Cardiac fibroblast (primary cell): ENCODE results near the gene NR1H2.

Experiments used
- DNase-seq, 2 donors: peaks; one replicate each; pipeline versions ENCODE4 v3.0.0 to v3.0.0-alpha.2; 2010; ENCODE audit warnings: low read depth in 2 of 2
- H3K4me3 ChIP-seq, 2 donors: replicated peaks in 1 of 2; 1 replicate in 1 of 2; 2 replicates in 1 of 2; pipeline ENCODE4 v1.5.1; 2011; ENCODE audit warnings: low read depth in 2 of 2, low read length in 2 of 2, mild to moderate bottlenecking in 2 of 2, moderate library complexity in 1 of 2
- CTCF ChIP-seq: IDR thresholded peaks from one replicate; pipeline ENCODE4 v1.5.1; 2011; ENCODE audit warnings: low read depth, mild to moderate bottlenecking, low read length, inconsistent platforms

The NR1H2 gene

GRCh38 chr19:50427997-50428425 is 51.8 kb downstream of the NR1H2 start:
- peak; percentile 64 to 93 for DNase-seq
- H3K4me3 ChIP-seq = peak overlapping the region; percentile 18 to 30
- TF ChIP-seq CTCF = no peak

- no peak for TF ChIP-seq CTCF
- no peak overlapping the region for H3K4me3 ChIP-seq
- DNase-seq = no peak
These were observed 52.7 kb downstream of the NR1H2 start for GRCh38 chr19:50428772-50429463.

DNA sequence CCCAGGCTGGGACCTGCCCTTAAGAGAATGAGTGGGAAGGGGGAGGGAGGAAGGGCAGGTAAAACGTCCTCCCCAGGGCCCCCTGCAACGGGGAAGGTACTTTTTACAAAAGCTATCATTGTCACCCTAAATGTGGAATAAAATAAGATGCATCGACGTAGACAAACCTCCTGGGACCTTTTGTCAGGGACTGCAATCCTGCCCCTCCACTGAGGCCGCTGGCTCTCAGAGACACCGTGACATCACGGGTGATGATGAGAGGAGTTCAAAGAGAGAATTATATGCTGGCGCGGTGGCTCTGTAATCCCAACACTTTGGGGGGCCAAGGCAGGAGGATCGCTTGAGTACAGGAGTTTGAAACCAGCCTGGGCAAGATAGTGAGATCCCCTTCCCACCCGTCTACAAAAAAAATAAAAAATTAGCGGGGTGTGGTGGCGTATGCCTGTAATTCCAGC is 54.7 kb downstream of the NR1H2 start:
- no peak for DNase-seq
- H3K4me3 ChIP-seq = peak overlapping the region; percentile 48 to 52
- TF ChIP-seq CTCF = no peak

- TF ChIP-seq CTCF = no peak
- peak; percentile 66 to 72 for DNase-seq
- peak overlapping the region; percentile 48 to 52 for H3K4me3 ChIP-seq
These were observed 55.3 kb downstream of the NR1H2 start for GRCh38 chr19:50431343-50432220.

GRCh38 chr19:50432221-50433028 is 56.2 kb downstream of the NR1H2 start, which contains the start of gene MYBPC2:
Gene MYBPC2, plus strand, starts transcription at chr19:50432892. Its CDS starts 62 bp downstream, at chr19:50432954.
- H3K4me3 ChIP-seq = peak within 1 kb of the TSS; percentile 48 to 52
- DNase-seq = peak in 1 of 2 donors; percentile 17
- no peak for TF ChIP-seq CTCF
